Peyer's patch (tissue), 4 donors: ENCODE data around the gene ENDOD1. TPM values are rescaled to one million over a fixed set of nuclear protein-coding genes. Genes with fewer than 3 reads are reported as not detected.

Experiments
- DNase-seq, 3 donors: peaks; one replicate each; pipeline ENCODE4 v3.0.0-alpha.2; 2017 to 2019
- H3K27ac ChIP-seq, 4 donors: fragments of 200-600 bp; sonication (generic); one replicate each; pipeline ENCODE4 v1.5.1; 2016 to 2019
- H3K27me3 ChIP-seq, 2 donors: fragments of 200-600 bp; sonication (generic); one replicate each; pipeline ENCODE4 v1.5.1; 2019
- H3K36me3 ChIP-seq, 3 donors: fragments of 200-600 bp; sonication (generic); one replicate each; pipeline ENCODE4 v1.5.1; 2016 to 2019
- H3K4me1 ChIP-seq, 4 donors: fragments of 200-600 bp; sonication (generic); one replicate each; pipeline ENCODE4 v1.5.1; 2016 to 2019
- H3K4me3 ChIP-seq, 4 donors: fragments of 200-600 bp; sonication (generic); 1 replicate in 3 of 4; 2 replicates in 1 of 4; pipeline ENCODE4 v1.5.1; 2016 to 2019; ENCODE audit warnings: mild to moderate bottlenecking in 1 of 4
- H3K9me3 ChIP-seq, 4 donors: fragments of 200-600 bp; sonication (generic); one replicate each; pipeline ENCODE4 v1.5.1; 2016 to 2019; ENCODE audit warnings: mild to moderate bottlenecking in 1 of 4
- CTCF ChIP-seq, 6 experiments: fragments of 450-650 bp in 4 of 6; fragments of 200-600 bp in 2 of 6; sonication (generic) in 1 of 6; IDR thresholded peaks; one replicate each; pipeline ENCODE4 v1.5.1; 2017 to 2019; ENCODE audit warnings: antibody characterized with exemption in 6 of 6, mild to moderate bottlenecking in 3 of 6, moderate library complexity in 1 of 6
- POLR2A ChIP-seq, 2 donors: fragments of 450-650 bp; IDR thresholded peaks; one replicate each; pipeline ENCODE4 v1.5.1; 2017; ENCODE audit warnings: antibody characterized with exemption in 2 of 2, mild to moderate bottlenecking in 2 of 2, moderate library complexity in 2 of 2
- total RNA-seq, 4 donors: library from RNA; depleted of rRNA; stranded (reverse); fragments of >200 nt; gene quantifications; one replicate each; pipeline ENCODE4 v1.1.0, GENCODE V29; 2016

ENDOD1 gene
- total RNA-seq, 4 donors from 2014 or later: 11.6 to 41.0 (median 39.2) TPM

GRCh38 chr11:95149651-95150364 is 60.2 kb downstream of the ENDOD1 start:
- Histone ChIP-seq H3K36me3 (no peaks in the 10 kb centered on the region), H3K9me3 (no peaks in the 10 kb centered on the region), H3K27me3 (no peaks in the 10 kb centered on the region), H3K27ac (peak overlapping the region; percentile 38 to 93 (median 90)), H3K4me1 (peaks cover 0 to 29% (median 5%) of the 10 kb centered on the region in 4 donors), H3K4me3 (peak overlapping the region; percentile 50 to 71 (median 62))
- DNase-seq: peak in 1 of 3 donors; percentile 53
- TF ChIP-seq CTCF (IDR thresholded peaks at IDR 0.05): peak in 1 of 6 experiments; percentile 4
- no peak for TF ChIP-seq POLR2A (IDR thresholded peaks at IDR 0.05)

GRCh38 chr11:95150956-95151684 is 61.5 kb downstream of the ENDOD1 start:
- H3K4me1 ChIP-seq: peaks cover 0 to 29% (median 5%) of the 10 kb centered on the region in 4 donors
- peak overlapping the region; percentile 50 to 71 (median 62) for H3K4me3 ChIP-seq

GRCh38 chr11:95152876-95153856 is 63.5 kb downstream of the ENDOD1 start:
- no peaks in the 10 kb centered on the region for H3K36me3 ChIP-seq
- no peaks in the 10 kb centered on the region for H3K27me3 ChIP-seq
- DNase-seq: peak in 1 of 3 donors; percentile 44
- H3K27ac ChIP-seq: peak overlapping the region; percentile 32 to 90 (median 54)
- TF ChIP-seq CTCF (IDR thresholded peaks at IDR 0.05) (no peak), POLR2A (IDR thresholded peaks at IDR 0.05) (no peak)
- H3K4me1 ChIP-seq: peaks cover 0 to 25% (median 5%) of the 10 kb centered on the region in 4 donors
- H3K4me3 ChIP-seq: peak overlapping the region; percentile 5 to 40 (median 31)
- H3K9me3 ChIP-seq: no peaks in the 10 kb centered on the region

More at GRCh38 chr11:95150956-95151684, 61.5 kb downstream of the ENDOD1 start:
- Histone ChIP-seq H3K36me3 (no peaks in the 10 kb centered on the region), H3K27me3 (no peaks in the 10 kb centered on the region), H3K9me3 (no peaks in the 10 kb centered on the region), H3K27ac (peak overlapping the region; percentile 88 to 93 (median 91))
- DNase-seq: peak; percentile 91 to 98 (median 94)
- TF ChIP-seq CTCF (IDR thresholded peaks at IDR 0.05) (peak; percentile 76 to 97 (median 96)), POLR2A (IDR thresholded peaks at IDR 0.05) (peak; percentile 59 to 78)

- TF ChIP-seq CTCF (IDR thresholded peaks at IDR 0.05) (no peak), POLR2A (IDR thresholded peaks at IDR 0.05) (no peak)
- peaks cover 0 to 25% (median 5%) of the 10 kb centered on the region in 4 donors for H3K4me1 ChIP-seq
- no peak for DNase-seq
- peak overlapping the region in 1 of 4 donors; percentile 32 for H3K4me3 ChIP-seq
- H3K27me3 ChIP-seq: no peaks in the 10 kb centered on the region
- H3K27ac ChIP-seq: peak overlapping the region in 3 of 4 donors; percentile 40 to 90 (median 69)
- no peaks in the 10 kb centered on the region for H3K9me3 ChIP-seq
- H3K36me3 ChIP-seq: no peaks in the 10 kb centered on the region
Observed at GRCh38 chr11:95153857-95154246, 64.2 kb downstream of the ENDOD1 start.

GRCh38 chr11:95154514-95154913 is 64.9 kb downstream of the ENDOD1 start:
- Histone ChIP-seq H3K4me3 (no peak overlapping the region), H3K27ac (peak overlapping the region in 1 of 4 donors; percentile 90), H3K36me3 (no peaks in the 10 kb centered on the region), H3K9me3 (no peaks in the 10 kb centered on the region), H3K27me3 (no peaks in the 10 kb centered on the region), H3K4me1 (peaks cover 0 to 25% (median 5%) of the 10 kb centered on the region in 4 donors)
- DNase-seq: peak in 2 of 3 donors; percentile 63 to 84
- no peak for TF ChIP-seq POLR2A (IDR thresholded peaks at IDR 0.05)
- TF ChIP-seq CTCF (IDR thresholded peaks at IDR 0.05): peak in 5 of 6 experiments; percentile 56 to 70 (median 64)
